ENCODE data around the gene KCNQ5. TPM values are rescaled to one million over a fixed set of nuclear protein-coding genes. Genes with fewer than 3 reads are reported as not detected.

The KCNQ5 gene
- total RNA-seq, 1 donor from 2014 or later = not detected

DNA sequence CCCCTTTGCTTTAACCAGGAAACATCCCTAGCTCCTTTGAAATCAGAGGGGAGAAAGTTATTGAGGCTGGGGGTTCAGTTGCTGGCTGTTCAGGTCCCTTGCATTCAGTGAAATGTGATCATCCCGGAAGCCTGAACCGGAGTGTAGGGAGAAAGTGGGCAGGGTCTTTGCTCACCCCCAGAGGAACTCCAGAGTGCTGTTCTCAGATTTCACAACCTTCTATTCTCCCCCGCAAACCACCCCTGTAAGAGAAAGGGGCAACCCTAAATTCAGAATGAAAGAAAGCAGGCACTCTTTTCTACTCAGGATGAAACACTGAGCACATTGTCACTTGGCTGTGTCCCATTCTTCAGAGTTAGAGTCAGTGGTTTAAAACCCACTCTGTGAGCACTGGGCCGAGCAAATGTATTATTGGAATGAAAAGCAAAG is 463.6 kb downstream of the KCNQ5 start:
- Mint-ChIP-seq H3K27me3 (ENCODE audit: insufficient read depth, low read depth) (no peaks in the 10 kb centered on the region), H3K4me3 (no peak overlapping the region), H3K36me3 (no peaks in the 10 kb centered on the region), H3K27ac (peak overlapping the region; percentile 82), H3K9me3 (no peaks in the 10 kb centered on the region), H3K4me1 (peaks cover 20% of the 10 kb centered on the region)
- H3K9ac ChIP-seq = no peak overlapping the region
- no peaks in the 10 kb centered on the region for H3K36me3 ChIP-seq
- H3K27me3 ChIP-seq = no peaks in the 10 kb centered on the region
- peak overlapping the region; percentile 65 for H3K4me2 ChIP-seq
- H3F3A ChIP-seq (ENCODE audit: low read depth) = peaks cover 18% of the 10 kb centered on the region
- no peaks in the 10 kb centered on the region for H4K20me1 ChIP-seq (ENCODE audit: low read depth)
- no peaks in the 10 kb centered on the region for H3K9me3 ChIP-seq (ENCODE audit: low read depth)
- peaks cover 18% of the 10 kb centered on the region for H3K4me1 ChIP-seq
- H3K27ac ChIP-seq = peak overlapping the region; percentile 49
- peak overlapping the region; percentile 19 for H3K4me3 ChIP-seq
- DNase-seq (ENCODE audit: low spot score) = peak; percentile 79
- peak overlapping the region; percentile 75 for H2AFZ ChIP-seq (replicated peaks)
- TF ChIP-seq EZH2 (IDR thresholded peaks at IDR 0.05) (no peak), EZH2phosphoT487 (IDR thresholded peaks at IDR 0.05) (peak; percentile 62)
- H3K79me2 ChIP-seq (ENCODE audit: low read depth) = no peaks in the 10 kb centered on the region

DNA sequence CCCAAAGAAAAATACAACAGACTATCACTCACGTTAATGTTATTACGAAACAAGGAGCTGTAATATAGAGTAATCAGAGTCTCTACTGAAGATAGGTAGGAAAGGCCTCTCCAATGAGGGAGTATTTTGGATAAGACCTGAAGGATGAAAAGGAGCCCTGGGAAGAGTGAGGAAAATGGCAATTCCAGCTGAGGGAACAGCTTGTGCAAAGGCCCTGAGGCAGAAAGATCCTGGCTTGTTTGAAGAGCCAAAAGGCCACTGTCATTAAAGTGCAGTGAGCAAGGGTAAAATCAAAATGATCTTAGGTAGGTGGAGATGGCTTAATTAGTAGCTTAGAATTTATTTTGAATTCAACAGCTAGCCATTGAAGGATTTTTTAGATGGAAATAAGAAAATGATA is 464.9 kb downstream of the KCNQ5 start:
- Mint-ChIP-seq H3K4me3 (no peak overlapping the region), H3K9me3 (peaks cover 3% of the 10 kb centered on the region), H3K27ac (no peak overlapping the region), H3K27me3 (ENCODE audit: insufficient read depth, low read depth) (no peaks in the 10 kb centered on the region), H3K4me1 (peaks cover 20% of the 10 kb centered on the region), H3K36me3 (no peaks in the 10 kb centered on the region)
- no peak overlapping the region for H2AFZ ChIP-seq (replicated peaks)
- H3K9ac ChIP-seq = no peak overlapping the region
- no peak overlapping the region for H3K27ac ChIP-seq
- H3K4me3 ChIP-seq = no peak overlapping the region
- TF ChIP-seq EZH2phosphoT487 (IDR thresholded peaks at IDR 0.05) (no peak), EZH2 (IDR thresholded peaks at IDR 0.05) (no peak)
- TF ChIP-seq, protein P1, sequence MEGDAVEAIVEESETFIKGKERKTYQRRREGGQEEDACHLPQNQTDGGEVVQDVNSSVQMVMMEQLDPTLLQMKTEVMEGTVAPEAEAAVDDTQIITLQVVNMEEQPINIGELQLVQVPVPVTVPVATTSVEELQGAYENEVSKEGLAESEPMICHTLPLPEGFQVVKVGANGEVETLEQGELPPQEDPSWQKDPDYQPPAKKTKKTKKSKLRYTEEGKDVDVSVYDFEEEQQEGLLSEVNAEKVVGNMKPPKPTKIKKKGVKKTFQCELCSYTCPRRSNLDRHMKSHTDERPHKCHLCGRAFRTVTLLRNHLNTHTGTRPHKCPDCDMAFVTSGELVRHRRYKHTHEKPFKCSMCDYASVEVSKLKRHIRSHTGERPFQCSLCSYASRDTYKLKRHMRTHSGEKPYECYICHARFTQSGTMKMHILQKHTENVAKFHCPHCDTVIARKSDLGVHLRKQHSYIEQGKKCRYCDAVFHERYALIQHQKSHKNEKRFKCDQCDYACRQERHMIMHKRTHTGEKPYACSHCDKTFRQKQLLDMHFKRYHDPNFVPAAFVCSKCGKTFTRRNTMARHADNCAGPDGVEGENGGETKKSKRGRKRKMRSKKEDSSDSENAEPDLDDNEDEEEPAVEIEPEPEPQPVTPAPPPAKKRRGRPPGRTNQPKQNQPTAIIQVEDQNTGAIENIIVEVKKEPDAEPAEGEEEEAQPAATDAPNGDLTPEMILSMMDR (IDR thresholded peaks at IDR 0.05) = no peak
- no peak for DNase-seq (ENCODE audit: low spot score)
- H3K4me2 ChIP-seq = no peak overlapping the region
- no peaks in the 10 kb centered on the region for H3K79me2 ChIP-seq (ENCODE audit: low read depth)
- peaks cover 18% of the 10 kb centered on the region for H3F3A ChIP-seq (ENCODE audit: low read depth)
- no peaks in the 10 kb centered on the region for H3K36me3 ChIP-seq
- peaks cover 18% of the 10 kb centered on the region for H3K4me1 ChIP-seq
- H3K9me3 ChIP-seq (ENCODE audit: low read depth) = no peaks in the 10 kb centered on the region
- H4K20me1 ChIP-seq (ENCODE audit: low read depth) = no peaks in the 10 kb centered on the region
- no peaks in the 10 kb centered on the region for H3K27me3 ChIP-seq

DNA sequence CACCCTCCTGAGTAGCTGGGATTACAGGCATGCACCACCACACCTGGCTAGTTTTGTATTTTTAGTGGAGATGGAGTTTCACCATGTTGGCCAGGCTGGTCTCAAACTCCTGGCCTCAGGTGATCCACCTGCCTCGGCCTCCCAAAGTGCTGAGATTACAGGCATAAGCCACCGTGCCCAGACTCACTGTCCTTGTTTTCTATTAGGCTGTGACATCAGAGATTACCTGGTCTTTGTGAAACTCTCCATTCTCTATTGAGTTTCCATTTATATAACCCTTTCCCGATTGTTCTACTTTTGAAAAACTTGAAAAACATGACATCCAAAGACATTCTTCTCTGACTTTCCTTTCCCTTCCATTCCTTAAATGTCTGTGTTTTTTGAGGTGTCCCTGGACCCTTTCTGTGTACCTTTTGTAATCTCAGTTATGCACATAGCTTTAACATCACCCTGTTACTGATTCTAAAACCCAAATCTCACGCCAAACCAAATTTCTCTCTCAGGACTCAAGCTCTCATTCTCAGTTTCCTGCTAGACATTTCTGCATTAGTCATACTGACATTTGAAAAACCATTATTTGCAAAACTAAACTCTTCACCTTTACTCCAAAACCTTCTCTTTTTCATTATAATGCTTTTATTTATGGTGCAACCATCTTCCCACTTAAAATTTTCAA is 466.4 kb downstream of the KCNQ5 start:
- Histone ChIP-seq H3K27me3 (no peaks in the 10 kb centered on the region), H3F3A (ENCODE audit: low read depth) (peaks cover 18% of the 10 kb centered on the region), H3K9ac (no peak overlapping the region), H3K27ac (no peak overlapping the region), H2AFZ (replicated peaks) (no peak overlapping the region), H3K9me3 (ENCODE audit: low read depth) (no peaks in the 10 kb centered on the region), H3K79me2 (ENCODE audit: low read depth) (no peaks in the 10 kb centered on the region), H4K20me1 (ENCODE audit: low read depth) (no peaks in the 10 kb centered on the region), H3K36me3 (no peaks in the 10 kb centered on the region), H3K4me2 (no peak overlapping the region), H3K4me3 (no peak overlapping the region), H3K4me1 (peaks cover 18% of the 10 kb centered on the region)
- H3K27ac Mint-ChIP-seq = no peak overlapping the region
- H3K27me3 Mint-ChIP-seq (ENCODE audit: insufficient read depth, low read depth) = no peaks in the 10 kb centered on the region
- no peaks in the 10 kb centered on the region for H3K36me3 Mint-ChIP-seq
- peaks cover 3% of the 10 kb centered on the region for H3K9me3 Mint-ChIP-seq
- no peak overlapping the region for H3K4me3 Mint-ChIP-seq
- DNase-seq (ENCODE audit: low spot score) = no peak
- H3K4me1 Mint-ChIP-seq = peaks cover 20% of the 10 kb centered on the region
- TF ChIP-seq EZH2 (IDR thresholded peaks at IDR 0.05) = no peak
- TF ChIP-seq, protein P1 (IDR thresholded peaks at IDR 0.05) = no peak
- TF ChIP-seq EZH2phosphoT487 (IDR thresholded peaks at IDR 0.05) = no peak

DNA sequence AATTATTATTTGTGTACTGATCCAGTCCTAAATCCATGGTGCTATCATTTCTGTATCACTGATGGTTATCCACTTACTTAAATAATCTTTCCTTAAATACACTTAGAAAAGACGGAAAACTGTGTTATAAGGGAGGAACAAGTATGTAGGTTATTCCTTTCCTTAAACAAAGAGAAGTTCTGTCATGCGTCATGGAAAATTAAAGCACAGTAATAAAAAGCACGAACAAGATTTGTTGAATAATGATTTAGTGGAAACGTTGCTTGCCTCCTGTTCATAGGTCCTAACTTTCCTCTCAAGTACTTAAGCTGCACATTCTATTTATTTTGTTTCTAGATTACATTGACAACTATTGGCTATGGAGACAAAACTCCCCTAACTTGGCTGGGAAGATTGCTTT is 483.1 kb downstream of the KCNQ5 start:
- no peaks in the 10 kb centered on the region for H3K36me3 ChIP-seq
- H3K9me3 ChIP-seq (ENCODE audit: low read depth) = no peaks in the 10 kb centered on the region
- H3K4me1 ChIP-seq = no peaks in the 10 kb centered on the region
- no peak overlapping the region for H3K9ac ChIP-seq
- H3K4me3 Mint-ChIP-seq = no peak overlapping the region
- H3K4me2 ChIP-seq = no peak overlapping the region
- no peak overlapping the region for H3K27ac ChIP-seq
- no peaks in the 10 kb centered on the region for H3K36me3 Mint-ChIP-seq
- H2AFZ ChIP-seq (replicated peaks) = peak overlapping the region; percentile 47
- H3K27ac Mint-ChIP-seq = no peak overlapping the region
- no peaks in the 10 kb centered on the region for H3K27me3 Mint-ChIP-seq (ENCODE audit: insufficient read depth, low read depth)
- no peaks in the 10 kb centered on the region for H3K79me2 ChIP-seq (ENCODE audit: low read depth)
- no peaks in the 10 kb centered on the region for H3K27me3 ChIP-seq
- no peaks in the 10 kb centered on the region for H3F3A ChIP-seq (ENCODE audit: low read depth)
- no peak for DNase-seq (ENCODE audit: low spot score)
- H3K4me3 ChIP-seq = no peak overlapping the region
- TF ChIP-seq EZH2 (IDR thresholded peaks at IDR 0.05) = no peak
- peaks cover 5% of the 10 kb centered on the region for H3K4me1 Mint-ChIP-seq
- no peaks in the 10 kb centered on the region for H4K20me1 ChIP-seq (ENCODE audit: low read depth)
- peaks cover 2% of the 10 kb centered on the region for H3K9me3 Mint-ChIP-seq
